ENCODE results near the gene AUTS2.

The AUTS2 gene

DNA sequence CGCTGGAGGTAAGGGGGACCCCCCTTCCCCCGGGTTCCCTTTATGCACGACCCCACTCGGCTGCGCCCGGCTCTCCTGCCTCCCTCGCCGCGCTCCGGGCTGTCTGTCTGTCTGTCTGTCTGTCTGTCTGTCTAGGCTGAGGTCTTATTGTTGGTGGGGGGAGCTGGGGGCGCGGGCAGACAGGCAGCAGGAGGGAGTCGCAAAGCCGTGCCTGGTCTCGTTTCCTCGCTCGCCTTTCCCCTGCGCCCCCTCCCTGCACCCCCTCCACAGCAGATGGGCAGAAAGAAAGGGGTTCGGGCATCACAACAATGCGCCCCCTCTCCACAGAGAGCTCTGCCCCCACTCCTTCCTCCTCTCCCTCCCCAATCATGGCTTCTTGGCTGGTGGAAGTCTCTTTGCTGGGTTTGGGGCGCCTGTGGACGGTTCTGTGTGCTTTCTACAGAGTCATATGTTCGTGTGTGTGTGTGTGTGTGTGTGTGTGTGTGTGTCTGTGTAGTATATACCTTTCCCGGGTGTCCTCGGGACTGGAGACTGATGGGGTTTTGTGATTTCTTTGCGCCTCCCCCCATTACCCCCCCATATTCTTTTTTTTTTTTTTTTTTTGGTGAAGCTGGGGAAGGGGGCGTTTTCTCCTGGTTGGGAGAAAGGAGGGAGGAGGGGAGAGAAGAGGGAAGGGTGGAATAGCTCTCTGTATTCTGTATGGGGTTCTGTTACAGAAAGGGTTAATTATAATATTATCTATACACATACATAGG lies 1.9 kb downstream of the AUTS2 start:
- DNase-seq (ENCODE audit: low read depth in 2 of 2), result no peak

DNA sequence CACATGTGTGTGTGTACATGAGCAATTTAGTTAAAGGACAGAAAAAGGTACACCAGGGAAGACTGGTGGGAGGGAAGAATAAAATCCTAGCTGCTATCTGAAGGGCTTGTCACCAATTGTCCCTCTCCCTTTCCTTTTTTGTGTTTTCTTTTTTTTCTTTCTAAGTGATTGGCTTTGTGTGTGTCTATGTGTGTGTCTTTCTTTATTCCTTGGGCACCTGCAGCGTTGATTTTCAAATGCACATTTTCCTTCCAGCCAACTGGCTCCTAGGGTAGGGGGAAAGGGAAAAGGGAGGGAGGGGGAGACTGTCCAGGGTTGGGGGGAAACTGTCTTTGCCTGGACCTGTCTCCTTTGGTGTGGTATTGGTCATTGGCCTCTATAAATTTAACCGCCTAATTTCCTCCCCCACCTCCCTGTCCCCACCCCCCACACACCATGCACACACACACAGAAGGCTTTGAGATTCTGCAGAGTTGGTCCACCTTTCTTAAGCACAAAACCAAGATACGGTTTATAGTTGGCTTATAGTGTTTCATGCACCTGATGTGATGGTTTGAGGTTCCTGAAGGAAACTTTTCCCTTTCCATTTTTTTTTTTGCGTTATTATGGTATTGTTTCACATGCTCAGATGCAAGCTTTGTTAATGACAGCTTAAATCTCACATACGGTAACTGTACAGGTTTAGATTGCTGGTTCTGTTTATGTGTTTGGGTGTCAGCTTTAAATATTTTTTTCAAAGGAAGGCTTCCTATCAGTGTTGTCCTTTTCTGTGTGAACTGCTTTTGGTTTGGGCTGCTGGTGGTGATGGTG lies 2.6 kb downstream of the AUTS2 start:
- no peak for DNase-seq (ENCODE audit: low read depth in 2 of 2)

DNA sequence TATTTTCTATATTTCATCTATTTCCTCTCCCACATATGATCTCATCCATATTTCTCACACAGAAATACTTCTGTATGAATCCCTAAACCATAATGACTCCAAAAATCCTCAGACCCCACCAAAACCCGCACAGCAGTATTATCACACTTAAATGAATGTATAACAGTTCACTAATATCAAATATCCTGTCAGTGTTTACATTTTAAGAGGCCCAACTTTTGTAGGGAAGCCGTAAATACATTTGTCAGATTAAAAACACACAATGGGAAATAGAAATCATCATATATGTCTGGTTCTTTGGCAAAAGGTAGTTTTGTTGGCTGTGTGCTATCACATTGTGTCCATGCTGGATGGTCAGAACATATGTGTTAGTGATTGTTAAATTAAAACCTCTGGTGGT lies 4.2 kb downstream of the AUTS2 start:
- DNase-seq (ENCODE audit: low read depth in 2 of 2), result no peak

DNA sequence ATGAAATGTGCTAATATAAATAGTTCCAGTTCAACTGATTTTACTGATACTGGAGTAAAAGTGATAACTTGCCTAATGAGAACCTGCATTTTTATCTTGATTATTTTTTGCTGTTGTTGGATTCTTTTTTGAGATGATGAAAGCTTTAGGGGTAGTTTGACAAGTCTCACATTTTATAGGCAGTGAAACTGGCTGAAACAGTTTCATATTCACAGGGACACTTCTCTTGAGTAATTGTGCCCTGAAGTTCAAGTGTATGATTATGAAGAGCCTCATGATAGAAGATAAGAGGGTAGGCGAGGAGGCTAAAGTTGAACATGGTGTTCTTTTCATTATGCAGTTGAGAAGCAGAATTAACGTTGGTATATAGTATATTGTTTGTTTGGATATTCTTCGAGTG lies 5.1 kb downstream of the AUTS2 start:
- DNase-seq (ENCODE audit: low read depth in 2 of 2), result no peak

DNA sequence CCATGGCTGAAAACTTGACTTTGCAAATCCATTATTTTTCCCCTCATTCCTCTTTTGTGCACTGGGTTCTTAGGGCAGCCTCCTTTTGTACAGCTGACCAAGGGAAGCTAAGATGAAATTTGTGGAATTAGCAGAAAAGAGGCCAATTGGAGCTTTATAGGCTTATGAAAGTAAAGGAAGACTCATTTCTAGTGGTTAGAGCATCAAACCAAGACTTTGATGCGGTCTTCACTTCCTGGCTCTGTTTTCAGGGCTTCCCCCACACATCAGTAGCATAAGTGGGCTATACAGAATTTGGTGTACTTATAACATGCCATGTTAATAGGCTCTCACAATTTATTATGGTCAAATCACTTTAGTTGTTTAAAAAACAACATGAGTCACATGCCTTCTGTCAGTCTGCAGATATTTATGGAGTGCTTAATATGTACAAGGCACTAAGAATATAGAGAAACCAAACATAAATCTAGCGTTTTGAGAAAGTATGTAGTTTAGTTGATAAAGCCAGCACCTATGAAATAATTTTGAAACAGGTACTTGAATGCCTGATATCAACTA lies 5.7 kb downstream of the AUTS2 start:
- no peak for DNase-seq (ENCODE audit: low read depth in 2 of 2)

DNA sequence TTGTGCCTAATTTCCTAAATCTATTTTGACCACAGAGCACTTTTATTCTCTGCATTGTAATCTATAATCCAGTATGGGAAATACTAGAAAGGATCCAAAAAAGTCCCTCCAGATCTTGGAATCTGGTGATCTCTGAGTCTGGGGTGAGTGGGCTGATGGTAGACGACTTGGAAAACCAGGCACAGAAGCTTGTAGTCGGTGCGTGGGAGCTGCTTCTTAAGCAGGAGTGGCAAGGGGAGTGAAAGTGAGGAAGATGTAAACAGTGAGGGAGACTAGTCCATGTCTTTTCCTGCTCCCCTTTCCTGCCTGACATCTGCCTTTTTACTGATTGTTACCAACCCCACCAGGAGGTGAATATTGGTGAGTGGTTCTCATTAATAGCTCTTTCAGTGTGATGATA lies 6.8 kb downstream of the AUTS2 start:
- DNase-seq (ENCODE audit: low read depth in 2 of 2), result no peak

DNA sequence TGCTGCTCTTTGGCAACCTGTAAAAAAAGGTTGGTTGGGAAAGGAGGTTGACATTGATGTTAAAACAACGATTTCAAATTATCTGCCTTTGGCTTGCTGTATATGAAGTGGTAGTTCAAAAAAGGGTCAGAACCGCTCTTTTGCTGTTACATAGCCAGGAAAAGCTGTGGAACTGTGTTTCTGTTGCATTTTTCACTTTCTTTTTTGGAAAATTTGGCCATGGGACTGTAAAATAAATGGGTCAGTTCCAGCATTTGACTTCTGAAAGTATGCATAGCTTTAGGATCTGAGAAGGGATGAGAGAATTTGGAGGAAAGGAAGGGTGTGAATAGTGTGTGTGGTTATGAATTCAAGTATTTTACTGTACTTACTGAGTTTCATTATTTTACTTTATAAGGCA lies 7.3 kb downstream of the AUTS2 start:
- DNase-seq (ENCODE audit: low read depth in 2 of 2), result no peak

DNA sequence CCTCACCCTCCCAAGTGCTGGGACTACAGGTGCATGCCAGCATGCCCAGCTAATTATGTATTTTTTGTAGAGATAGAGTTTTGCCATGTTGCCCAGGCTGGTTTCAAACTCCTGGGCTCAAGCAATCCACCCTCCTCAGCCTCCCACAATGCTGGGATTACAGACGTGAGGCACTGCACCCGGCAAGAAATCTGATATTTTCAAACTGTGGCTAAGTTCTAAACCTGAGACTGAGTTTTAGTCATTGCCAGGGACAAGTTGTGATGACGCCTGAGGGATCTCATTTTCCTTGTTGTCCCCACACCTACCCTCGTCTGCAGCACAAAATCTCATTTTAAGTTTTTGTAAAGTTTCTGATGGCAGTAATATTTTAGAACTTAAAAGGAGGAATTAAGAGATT lies 9.8 kb downstream of the AUTS2 start:
- no peak for DNase-seq (ENCODE audit: low read depth in 2 of 2)

DNA sequence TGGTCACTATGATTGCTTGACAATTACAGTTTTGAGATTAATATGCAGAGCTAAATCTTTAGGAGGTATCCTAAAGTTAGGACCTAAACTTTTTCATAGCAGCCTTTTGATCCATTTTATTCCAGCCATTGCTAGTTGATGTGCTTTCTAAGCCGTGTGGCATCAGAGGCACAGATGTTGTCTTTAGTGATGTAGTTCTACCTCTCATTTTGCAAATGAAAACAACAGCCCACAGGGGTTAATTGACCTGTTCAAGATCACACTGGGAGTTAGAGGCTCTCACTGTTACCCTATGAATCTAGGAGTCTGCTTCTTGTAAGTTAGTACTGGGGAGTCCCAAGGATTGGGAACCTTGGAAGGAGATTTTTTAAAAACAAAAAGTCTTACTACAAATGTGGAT lies 10.6 kb downstream of the AUTS2 start:
- DNase-seq (ENCODE audit: low read depth in 2 of 2), result no peak

DNA sequence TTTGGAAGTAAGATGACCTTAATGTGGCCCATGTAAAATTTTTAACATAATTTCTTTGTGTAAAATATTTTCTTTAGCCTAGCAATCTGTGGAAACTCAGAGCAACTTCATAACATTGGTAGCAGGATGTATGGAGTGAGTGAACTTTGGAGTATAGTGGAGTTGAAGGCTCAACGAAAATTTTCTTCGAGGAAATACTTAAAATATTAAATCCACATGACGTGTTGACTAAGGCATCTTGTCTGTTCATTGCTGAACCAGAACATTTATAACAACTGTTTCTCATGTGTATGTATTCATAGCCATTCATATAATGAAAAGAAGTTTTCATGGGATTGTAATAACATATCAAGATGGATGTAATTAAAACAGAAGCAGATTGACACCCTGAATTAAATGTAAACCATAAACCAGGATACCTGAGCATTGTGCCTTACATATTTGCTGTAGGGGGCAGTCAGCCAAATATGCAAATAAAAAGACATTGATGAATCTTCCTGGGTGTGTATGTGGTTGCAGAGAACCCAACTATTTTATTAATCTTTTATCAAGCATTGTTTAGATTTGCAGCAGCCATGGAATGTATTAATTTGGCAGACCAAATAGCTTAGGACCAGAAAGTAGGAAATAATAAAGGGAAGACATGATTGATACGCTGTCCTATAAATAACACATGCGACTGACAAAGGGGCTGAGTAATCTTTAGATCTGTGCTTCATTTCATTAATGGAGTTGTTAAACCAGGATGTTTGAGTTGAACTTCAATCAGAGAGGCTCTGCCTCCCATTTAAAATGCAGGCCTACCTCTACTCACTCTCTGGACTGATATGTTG lies 11.5 kb downstream of the AUTS2 start:
- peak; percentile 31 to 42 for DNase-seq (ENCODE audit: low read depth in 2 of 2)

DNA sequence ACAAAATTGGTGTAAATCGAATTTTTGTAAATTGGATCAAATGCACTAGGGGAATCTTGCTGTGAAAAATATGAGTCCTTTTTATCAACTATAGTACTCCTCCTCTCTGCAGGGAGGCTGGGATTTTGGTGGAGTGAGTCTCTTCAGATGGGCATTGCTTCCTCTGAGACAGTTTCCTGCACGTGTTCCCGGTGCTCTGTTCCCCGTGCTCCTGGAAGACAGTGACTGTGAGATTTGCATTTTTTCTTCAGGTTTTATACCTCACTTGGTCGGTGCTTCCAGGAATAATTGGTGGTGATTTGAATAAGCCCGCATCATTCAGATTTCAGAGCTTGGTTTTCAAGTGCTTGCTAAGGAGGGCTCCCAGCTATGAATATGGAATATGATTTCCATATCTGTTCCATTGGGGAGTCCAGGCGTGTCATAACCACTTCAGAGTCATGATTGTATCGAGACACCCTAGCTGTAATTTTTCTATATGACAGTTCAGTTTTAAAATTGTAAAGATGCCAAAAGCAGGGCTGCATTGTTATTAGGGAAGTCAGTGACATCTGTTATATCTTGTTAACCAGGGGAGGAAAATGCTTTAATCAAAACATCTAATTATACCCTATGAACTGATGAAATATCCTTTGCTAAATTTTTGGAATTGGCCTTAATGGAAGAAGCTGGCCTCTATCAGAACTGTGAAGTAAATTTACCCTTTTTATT lies 12.3 kb downstream of the AUTS2 start:
- DNase-seq (ENCODE audit: low read depth in 2 of 2), result no peak

DNA sequence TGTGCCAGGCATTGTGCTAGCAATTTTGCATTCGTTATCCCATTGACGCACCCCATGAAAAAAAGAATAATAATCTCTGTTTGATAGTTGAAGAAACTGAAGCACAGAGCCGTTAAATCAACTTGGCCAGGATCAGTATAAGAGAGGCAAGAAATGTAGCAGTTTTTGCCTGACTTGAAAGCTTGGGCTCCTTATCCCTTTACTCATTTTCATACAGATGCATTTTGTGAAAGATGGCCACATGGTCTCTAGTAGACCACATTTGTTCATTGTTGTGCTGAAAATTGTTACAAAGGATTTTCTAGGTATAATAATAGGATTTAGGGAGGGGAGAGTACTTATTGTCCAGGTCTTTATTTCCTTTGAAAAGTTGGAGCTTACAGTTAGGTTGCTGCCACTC lies 14.7 kb downstream of the AUTS2 start:
- no peak for DNase-seq (ENCODE audit: low read depth in 2 of 2)

DNA sequence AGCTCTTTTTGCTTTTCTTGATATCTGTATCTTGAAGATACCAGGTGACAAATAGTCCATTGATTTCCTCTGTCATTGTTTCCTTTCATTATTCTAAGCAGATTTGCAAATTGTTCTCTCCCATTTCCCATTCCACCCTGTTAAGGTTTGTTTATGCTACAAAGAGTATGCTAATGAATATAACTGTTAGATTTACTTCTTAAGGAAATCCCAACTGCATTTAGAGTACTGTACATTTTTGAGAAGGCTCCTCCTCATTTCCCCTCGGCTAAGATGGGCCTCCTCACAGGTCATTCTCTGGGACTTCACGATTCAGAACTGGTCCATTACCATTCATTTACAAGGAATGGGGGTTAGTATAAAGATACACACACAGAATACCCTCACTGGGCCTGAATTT lies 15.6 kb downstream of the AUTS2 start:
- DNase-seq (ENCODE audit: low read depth in 2 of 2), result no peak

DNA sequence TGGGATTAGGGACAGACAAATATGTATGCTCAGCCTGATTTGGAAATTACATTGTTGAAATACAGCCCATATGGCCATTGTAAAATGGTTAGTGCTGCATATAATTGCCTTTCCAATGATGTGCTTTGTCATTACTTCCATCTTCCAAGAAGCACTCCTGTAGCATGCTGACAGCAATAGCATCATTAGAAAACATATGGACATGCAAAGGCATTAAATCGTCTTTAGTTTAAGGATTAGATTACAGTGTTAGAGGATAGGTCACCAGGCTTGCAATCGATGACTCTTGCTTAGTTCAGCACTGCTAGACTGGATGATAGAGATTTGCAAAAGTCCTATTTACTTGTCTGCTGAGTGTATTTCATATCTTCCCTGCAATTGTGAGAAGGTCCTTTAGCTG lies 17.4 kb downstream of the AUTS2 start:
- no peak for DNase-seq (ENCODE audit: low read depth in 2 of 2)

DNA sequence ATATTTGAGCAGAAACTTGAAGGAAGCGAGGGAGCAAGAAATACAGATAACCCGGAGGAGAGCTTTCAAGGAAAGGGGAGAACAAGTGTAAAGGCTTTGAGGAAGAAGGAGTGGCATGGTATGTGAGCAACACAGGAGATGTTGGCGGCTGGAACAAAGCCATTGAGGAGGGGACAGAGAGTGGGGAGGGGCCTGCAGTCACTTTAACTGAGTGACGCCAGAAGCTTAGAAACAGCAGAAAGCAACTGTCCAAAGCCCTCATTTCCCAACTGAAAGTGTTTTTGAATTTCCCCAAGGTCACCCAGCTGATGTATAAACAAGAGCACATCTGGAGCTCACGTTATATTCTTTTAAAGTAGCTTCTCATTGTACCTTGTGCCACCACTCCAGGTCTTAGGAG lies 19.1 kb downstream of the AUTS2 start:
- no peak for DNase-seq (ENCODE audit: low read depth in 2 of 2)

DNA sequence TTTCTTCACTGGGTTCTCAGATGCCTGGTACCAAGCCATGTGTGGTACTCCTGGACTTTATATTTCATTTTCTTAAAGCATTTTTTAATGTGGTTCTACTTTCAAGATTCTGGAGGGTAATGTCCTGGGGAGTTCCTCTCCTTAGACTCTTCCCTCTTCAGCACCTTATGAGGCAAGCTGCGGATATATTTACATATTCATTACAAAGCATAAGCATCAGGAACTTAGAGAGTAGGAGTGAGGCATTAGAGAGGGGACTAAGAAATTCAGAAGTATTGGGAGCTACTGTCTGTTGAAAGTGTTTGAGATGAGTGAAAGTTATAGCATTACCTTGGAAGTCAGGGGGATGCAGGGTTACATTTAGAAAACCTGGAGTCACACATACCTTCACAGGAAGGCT lies 20.8 kb downstream of the AUTS2 start:
- DNase-seq (ENCODE audit: low read depth in 2 of 2), result no peak

DNA sequence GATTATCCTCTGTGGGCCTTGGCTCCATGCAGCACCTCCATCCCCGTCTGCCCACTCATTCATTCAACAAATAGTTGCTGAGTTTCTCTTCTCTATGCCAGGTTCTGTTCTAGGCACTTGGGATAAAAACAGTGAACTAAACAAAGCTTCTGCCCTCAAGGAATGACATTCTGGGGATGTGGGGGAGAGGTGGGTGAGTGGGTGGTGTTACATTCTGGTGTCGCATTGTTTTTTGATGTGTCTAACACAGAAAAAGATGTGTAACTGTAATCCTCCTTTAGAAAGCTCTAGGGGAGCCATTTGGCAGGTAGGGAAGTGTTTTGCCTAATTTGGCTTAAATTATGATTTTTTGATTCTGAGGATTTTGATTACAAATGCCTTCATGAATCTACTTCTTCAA lies 21.4 kb downstream of the AUTS2 start:
- DNase-seq (ENCODE audit: low read depth in 2 of 2), result no peak

DNA sequence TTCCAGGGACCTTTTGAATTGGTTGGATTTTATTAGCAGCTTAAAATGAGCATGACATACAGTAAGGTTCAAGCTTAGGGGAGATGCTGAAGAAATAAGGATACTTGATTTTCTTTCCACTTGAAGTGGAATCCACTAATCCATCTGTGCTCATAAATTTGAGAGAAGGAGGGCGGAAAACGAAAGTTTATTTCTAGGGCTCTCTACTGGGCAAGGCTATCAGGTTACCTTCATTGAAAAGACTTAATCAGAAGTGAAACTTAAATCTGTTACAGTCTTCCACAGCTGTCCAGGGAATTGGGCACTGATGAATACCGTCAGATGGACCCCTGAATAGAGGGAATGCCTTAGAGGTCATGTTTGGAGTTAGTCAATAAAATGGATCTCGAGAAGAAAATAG lies 21.8 kb downstream of the AUTS2 start:
- DNase-seq (ENCODE audit: low read depth in 2 of 2), result no peak

DNA sequence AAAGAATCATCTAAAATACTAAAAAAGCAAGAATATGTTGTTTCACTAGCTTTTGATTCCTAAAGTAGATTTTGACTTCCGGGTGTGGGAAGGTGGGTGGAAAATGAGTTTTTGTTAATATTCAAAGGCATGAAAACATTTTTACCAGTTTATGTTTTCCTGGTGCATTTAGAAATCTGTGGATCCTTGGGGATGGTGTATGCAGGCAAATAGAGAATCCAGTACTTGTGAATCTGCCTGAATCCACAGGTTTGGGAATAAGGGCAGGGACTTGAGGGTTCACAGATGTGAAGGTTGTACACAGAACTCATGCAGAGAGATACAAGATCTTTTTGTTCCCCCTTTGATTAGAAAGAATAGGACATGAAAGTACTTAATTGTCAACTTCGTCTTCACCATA lies 22.4 kb downstream of the AUTS2 start:
- DNase-seq (ENCODE audit: low read depth in 2 of 2), result no peak

DNA sequence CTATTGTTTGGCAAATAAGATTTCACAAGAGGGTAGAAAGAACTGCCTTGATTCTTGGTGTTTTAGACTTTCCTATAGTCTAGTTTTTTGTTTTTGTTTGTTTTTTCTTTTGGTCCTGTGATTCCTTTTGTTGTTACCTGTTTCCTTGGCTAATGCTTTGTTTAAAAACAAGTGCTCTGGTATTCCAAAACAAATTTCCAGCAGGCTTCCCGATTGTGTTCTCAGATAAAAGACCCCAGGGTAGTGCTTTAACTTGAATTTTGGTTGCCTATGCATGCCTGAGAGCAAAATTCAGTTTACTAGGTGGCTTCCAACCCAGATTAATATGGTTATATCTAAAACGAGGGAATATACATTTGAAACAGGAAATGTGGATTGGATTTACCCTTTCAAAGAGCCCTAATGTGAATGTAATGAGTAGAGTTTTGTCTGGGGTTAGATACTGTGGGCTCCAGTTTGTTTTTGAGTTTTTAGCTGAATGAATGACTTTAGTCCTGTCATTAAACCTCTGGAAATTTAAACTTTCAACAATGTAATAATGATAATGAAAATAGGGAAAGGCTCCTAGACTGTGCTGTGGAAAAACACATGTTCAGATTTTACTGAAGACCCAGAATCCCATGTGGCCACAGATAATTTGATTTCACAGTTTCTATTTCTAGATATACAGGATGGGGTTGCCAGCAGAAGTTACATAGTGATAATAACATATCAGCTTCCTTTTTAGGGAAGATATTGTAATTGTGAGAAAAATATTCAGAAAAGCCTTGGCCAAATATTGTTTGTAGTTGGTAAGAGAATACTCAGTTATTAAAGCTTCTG lies 23.9 kb downstream of the AUTS2 start:
- DNase-seq (ENCODE audit: low read depth in 2 of 2), result no peak

DNA sequence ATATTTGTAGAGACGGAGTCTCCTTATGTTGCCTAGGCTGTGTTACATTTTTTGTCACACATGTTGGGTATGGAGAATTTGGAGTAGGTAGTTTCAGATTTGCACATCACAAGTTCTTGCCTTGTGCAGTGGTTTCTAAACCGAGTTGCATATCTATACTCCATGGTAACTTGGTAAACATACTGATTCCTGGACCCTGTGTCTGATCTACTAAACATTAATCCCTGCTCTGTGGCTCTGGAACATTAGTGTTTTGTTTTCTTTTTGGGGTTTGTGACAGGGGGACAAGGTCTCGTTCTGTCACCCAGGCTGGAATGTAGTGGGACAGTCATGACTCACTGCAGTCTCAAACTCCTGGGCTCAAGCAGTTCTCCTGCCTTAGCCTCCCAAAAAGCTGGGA lies 24.7 kb downstream of the AUTS2 start:
- no peak for DNase-seq (ENCODE audit: low read depth in 2 of 2)
